Fibroblast of villous mesenchyme (primary cell): ENCODE measurements around the gene NR1I3. TPM values are rescaled to one million over a fixed set of nuclear protein-coding genes. Genes with fewer than 3 reads are reported as not detected.

Experiments
- DNase-seq: peaks from one replicate; pipeline ENCODE4 v3.0.0-alpha.2; 2010; ENCODE audit warnings: low read depth
- H3K4me3 ChIP-seq: 2 replicates; pipeline ENCODE4 v1.5.1; 2011; ENCODE audit warnings: low read depth, mild to moderate bottlenecking, low read length
- total RNA-seq: library from RNA; depleted of rRNA; stranded (reverse); fragments of >200 nt; gene quantifications from 2 replicates; pipeline ENCODE4 v1.2.3, GENCODE V29; 2012
- TF ChIP-seq, protein P1 (sequence below): IDR thresholded peaks from 2 replicates; pipeline ENCODE4 v1.5.1; 2012; ENCODE audit warnings: low read depth, mild to moderate bottlenecking, low read length; ENCODE audit not compliant: insufficient read depth

NR1I3 gene
- total RNA-seq, 1 donor: not detected

DNA sequence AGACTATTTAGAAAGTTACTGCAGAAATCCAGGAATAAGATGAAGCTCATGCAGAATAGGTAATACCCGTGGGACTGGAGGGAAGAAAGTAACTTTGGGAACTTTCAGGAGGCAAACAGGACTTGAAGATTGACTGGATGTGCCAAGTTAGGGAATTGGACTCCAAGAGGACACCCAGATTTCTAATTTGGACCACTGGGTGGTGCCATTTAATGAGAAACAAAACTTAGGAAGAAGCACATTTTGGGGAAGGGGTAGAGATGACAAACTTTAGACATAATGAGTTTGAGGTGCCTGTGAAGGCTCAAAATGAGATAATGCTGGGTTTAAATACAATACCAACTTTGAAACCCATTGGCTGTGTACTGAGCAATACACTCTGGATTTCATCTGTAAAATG lies 57.4 kb downstream of the NR1I3 start:
- TF ChIP-seq, protein P1, sequence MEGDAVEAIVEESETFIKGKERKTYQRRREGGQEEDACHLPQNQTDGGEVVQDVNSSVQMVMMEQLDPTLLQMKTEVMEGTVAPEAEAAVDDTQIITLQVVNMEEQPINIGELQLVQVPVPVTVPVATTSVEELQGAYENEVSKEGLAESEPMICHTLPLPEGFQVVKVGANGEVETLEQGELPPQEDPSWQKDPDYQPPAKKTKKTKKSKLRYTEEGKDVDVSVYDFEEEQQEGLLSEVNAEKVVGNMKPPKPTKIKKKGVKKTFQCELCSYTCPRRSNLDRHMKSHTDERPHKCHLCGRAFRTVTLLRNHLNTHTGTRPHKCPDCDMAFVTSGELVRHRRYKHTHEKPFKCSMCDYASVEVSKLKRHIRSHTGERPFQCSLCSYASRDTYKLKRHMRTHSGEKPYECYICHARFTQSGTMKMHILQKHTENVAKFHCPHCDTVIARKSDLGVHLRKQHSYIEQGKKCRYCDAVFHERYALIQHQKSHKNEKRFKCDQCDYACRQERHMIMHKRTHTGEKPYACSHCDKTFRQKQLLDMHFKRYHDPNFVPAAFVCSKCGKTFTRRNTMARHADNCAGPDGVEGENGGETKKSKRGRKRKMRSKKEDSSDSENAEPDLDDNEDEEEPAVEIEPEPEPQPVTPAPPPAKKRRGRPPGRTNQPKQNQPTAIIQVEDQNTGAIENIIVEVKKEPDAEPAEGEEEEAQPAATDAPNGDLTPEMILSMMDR: peak; percentile 45
- no peak overlapping the region for H3K4me3 ChIP-seq
- peak; percentile 37 for DNase-seq

DNA sequence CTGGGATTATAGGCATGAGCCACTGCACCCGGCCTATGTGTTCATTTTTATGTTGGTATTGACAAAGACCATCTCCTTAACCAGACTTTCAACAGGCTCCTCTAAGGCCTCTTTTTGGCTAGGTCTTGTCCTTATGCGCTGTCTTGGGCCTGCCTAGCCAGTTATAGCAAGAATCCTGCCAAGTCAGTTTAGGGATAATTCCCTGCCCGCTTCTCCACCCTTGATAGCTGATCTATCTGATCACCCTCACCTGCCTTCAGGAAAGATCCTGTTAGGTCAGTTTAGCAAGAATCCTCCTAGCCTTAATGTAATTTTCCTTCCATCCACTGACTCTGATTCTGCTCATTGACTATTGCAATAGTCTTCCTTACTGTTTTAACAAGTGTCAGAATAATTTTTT lies 58.3 kb downstream of the NR1I3 start:
- DNase-seq: no peak
- TF ChIP-seq, protein P1: no peak
- H3K4me3 ChIP-seq: no peak overlapping the region

Other genes starting within 250 kb of the NR1I3 start
- 0.32 and 5.6 TPM in 2 replicates for gene F11R, start 217.1 kb downstream of the NR1I3 start, total RNA-seq
- 1.6 and 18.6 TPM in 2 replicates for gene TSTD1, start 199.2 kb downstream of the NR1I3 start, total RNA-seq
- gene USF1, start 192.2 kb downstream of the NR1I3 start, total RNA-seq: 52.5 and 62.2 TPM in 2 replicates
- gene ARHGAP30, start 168.3 kb downstream of the NR1I3 start, total RNA-seq: under 0.01 TPM in 1 of 2 replicates, not detected in the other
- 0.32 and 2.6 TPM in 2 replicates for gene NECTIN4, start 148.6 kb downstream of the NR1I3 start, total RNA-seq
- gene KLHDC9, start 139.8 kb downstream of the NR1I3 start, total RNA-seq: 1.9 and 2.2 TPM in 2 replicates
- gene PFDN2, start 120.2 kb downstream of the NR1I3 start, total RNA-seq: 25.9 and 26.1 TPM in 2 replicates
- gene NIT1, start 120.1 kb downstream of the NR1I3 start, total RNA-seq: 23.2 and 26.8 TPM in 2 replicates
- 22.5 and 27.6 TPM in 2 replicates for gene DEDD, start 105.5 kb downstream of the NR1I3 start, total RNA-seq
- 57.7 and 69.1 TPM in 2 replicates for gene UFC1, start 84.2 kb downstream of the NR1I3 start, total RNA-seq
- 8.1 and 8.6 TPM in 2 replicates for gene USP21, start 78.7 kb downstream of the NR1I3 start, total RNA-seq
- 10.4 and 12.9 TPM in 2 replicates for gene PPOX, start 71.8 kb downstream of the NR1I3 start, total RNA-seq
- gene B4GALT3, start 60.7 kb downstream of the NR1I3 start, total RNA-seq: 17.1 and 22.5 TPM in 2 replicates
- gene ADAMTS4, start 39.1 kb downstream of the NR1I3 start, total RNA-seq: 6.8 and 8.2 TPM in 2 replicates
- gene NDUFS2, start 35.8 kb downstream of the NR1I3 start, total RNA-seq: 105 and 117 TPM in 2 replicates
- gene FCER1G, start 22.9 kb downstream of the NR1I3 start, total RNA-seq: 0.43 TPM in 1 of 2 replicates, not detected in the other
- gene APOA2, start 14.6 kb downstream of the NR1I3 start, total RNA-seq: not detected in 2 replicates
- gene TOMM40L, start 12.1 kb downstream of the NR1I3 start, total RNA-seq: 10.0 and 13.4 TPM in 2 replicates
- gene PCP4L1, start 20.5 kb upstream of the NR1I3 start, total RNA-seq: under 0.01 TPM in 1 of 2 replicates, not detected in the other
- 2.6 and 2.9 TPM in 2 replicates for gene MPZ, start 71.8 kb upstream of the NR1I3 start, total RNA-seq
- gene SDHC, start 76.2 kb upstream of the NR1I3 start, total RNA-seq: 20.3 and 25.8 TPM in 2 replicates
- gene CFAP126, start 129.7 kb upstream of the NR1I3 start, total RNA-seq: not detected in 2 replicates